ENCODE results near the gene KCNN4. TPM values are rescaled to one million over a fixed set of nuclear protein-coding genes. Genes with fewer than 3 reads are reported as not detected.

The KCNN4 gene
- total and polyA plus RNA-seq, 10 of the 15 experiments (the other 5 are each of a cell fraction or from before 2014, with no cell fraction given): 1.4 to 112 (median 77.9) TPM

- no peak for TF ChIP-seq CEBPZ (IDR thresholded peaks at IDR 0.05; ENCODE audit: low read depth, low read length)
- TF ChIP-seq PRDM15 (CRISPR knock-in tag; IDR thresholded peaks at IDR 0.05): no peak
- TF ChIP-seq EZH2 (IDR thresholded peaks at IDR 0.05; ENCODE audit: borderline replicate concordance, control insufficient read depth, low read depth, low read length): no peak
- no peak for TF ChIP-seq BCL3 (IDR thresholded peaks at IDR 0.05; ENCODE audit: borderline replicate concordance, insufficient read depth, low read depth, low read length, poor library complexity, severe bottlenecking)
- no peak for TF ChIP-seq KLF5 (IDR thresholded peaks at IDR 0.05; ENCODE audit: partially characterized antibody)
- TF ChIP-seq MYC (IDR thresholded peaks at IDR 0.05; ENCODE audit: insufficient read depth, insufficient read length, insufficient replicate concordance, low read length, severe bottlenecking): no peak
- TF ChIP-seq ZSCAN29 (IDR thresholded peaks at IDR 0.05): no peak
- no peak for TF ChIP-seq PKNOX1 (IDR thresholded peaks at IDR 0.05)
- no peak for TF ChIP-seq FOS (IDR thresholded peaks at IDR 0.05; ENCODE audit: borderline replicate concordance, extremely low read depth, insufficient read length)
- TF ChIP-seq BCL11A (IDR thresholded peaks at IDR 0.05; ENCODE audit: low read depth, low read length): no peak
- TF ChIP-seq RUNX3 (IDR thresholded peaks at IDR 0.05; ENCODE audit: low read length): peak; percentile 17
- TF ChIP-seq TCF7 (IDR thresholded peaks at IDR 0.05; ENCODE audit: borderline replicate concordance): no peak
- peak; percentile 98 for TF ChIP-seq NRF1 (conservative IDR thresholded peaks at IDR 0.05; ENCODE audit: low read depth, low read length)
- peak; percentile 90; the same call in 1 of the 2 replicates for TF ChIP-seq ZNF207 (IDR thresholded peaks at IDR 0.05; ENCODE audit: borderline replicate concordance)
- TF ChIP-seq SREBF1 (IDR thresholded peaks at IDR 0.05; ENCODE audit: low read length): no peak; the same call in 1 of the 2 replicates
- TF ChIP-seq ATF2 (IDR thresholded peaks at IDR 0.05; ENCODE audit: low read length): no peak
- peak; percentile 70 for TF ChIP-seq RELA (IDR thresholded peaks at IDR 0.05; ENCODE audit: borderline replicate concordance, partially characterized antibody)
- no peak for TF ChIP-seq WRNIP1 (IDR thresholded peaks at IDR 0.05; ENCODE audit: borderline replicate concordance, low read depth, low read length)
Measured at GRCh38 chr19:43754503-43755255, 26.1 kb downstream of the KCNN4 start, which contains the start of gene SMG9 (continued).
